ENCODE data around the gene CCDC127.
"Not testable (repeated sequence)": the region's sequence is repeated elsewhere in the genome, so short reads cannot be mapped to it uniquely, and the experiment has no call there.

The CCDC127 gene

DNA sequence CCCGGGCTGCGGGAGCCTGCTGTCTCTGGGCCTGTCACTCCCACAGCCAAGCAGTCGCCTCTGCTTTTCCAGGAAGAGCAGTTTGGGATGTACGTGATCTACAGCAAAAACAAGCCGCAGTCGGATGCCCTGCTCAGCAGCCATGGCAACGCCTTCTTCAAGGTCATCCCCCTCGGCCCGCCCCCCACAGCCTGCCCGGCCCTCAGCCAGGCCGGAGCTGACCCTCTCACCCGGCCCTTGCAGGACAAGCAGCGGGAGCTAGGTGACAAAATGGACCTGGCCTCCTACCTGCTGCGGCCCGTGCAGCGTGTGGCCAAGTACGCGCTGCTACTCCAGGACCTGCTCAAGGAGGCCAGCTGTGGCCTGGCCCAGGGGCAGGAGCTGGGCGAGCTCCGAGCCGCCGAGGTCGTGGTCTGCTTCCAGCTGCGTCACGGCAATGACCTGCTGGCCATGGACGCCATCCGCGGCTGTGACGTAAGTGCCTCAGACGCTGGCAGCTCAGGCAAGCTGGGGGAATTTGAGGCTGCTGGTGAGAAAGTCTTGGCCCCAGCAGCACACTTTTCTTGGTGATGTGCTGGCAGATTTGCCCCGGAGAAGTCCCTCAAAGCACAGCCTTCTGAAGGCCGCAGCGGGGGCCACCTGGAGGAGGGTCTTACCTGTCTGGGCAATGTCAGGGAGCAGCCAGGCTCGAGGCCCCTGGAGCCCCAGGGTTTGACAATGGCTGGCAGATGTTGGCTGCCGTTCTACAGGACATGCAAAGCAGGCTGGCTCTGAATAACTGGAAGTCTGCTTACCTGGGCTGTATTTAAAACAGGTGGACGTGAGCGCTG lies 46.8 kb downstream of the CCDC127 start:
- DNase-seq: no peak

GRCh38 chr5:169728-170094 lies 48.2 kb downstream of the CCDC127 start:
- DNase-seq: no peak

- no peak for DNase-seq
Observed at GRCh38 chr5:169071-169727, 48.8 kb downstream of the CCDC127 start.

DNA sequence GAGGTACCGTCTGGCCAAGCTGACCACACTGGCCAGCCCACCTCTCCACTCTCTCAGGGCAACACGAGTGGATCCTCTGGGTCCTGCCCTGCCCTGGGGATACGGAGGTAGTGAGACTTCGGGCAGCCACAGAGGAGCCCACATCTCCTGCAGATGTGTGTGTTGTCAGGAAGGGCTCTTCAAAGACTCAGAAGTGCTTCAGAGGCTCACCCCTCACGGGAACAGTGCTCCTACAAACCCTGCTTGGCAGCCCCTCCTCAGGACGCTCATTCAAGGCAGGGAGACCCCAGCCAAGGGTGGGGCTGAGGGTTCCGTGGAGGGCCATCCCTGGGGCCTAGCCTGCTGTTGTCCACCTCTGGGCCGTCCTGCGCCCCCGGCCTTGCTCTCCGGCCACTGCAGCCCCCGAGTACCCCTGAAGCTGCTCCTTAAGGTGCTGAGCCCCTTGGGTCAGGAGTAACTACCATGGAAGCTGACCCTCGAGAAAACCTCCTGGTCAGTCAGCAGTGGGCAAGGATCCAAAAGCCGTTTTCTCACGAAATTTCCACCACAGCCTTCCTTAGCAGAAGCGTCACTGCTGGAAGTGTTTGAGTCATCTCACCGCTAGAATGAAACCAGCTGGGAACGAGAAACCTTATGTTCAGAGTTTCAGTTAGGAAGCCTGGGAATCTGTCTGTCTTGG lies 49.8 kb downstream of the CCDC127 start:
- DNase-seq: no peak

DNA sequence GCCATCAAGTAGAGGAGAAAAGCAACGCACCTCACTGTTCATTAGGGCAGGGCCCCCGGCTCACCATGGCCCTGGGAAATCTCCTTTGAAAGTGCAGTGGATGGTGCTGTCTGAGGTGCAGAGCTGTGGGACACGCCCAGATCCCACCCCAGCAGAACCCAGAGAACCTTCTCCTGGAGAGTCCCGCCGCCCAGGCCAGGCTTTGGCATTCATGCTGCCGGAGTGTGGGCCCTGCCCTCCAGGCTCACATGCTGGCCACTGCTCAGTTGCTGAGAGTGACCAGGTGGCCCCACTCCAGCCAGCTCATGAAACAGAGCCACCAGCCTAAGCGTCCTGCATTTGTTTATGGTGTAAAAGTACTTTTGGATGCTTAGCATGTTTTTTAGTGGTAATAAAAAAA lies 50.4 kb downstream of the CCDC127 start:
- no peak for DNase-seq

DNA sequence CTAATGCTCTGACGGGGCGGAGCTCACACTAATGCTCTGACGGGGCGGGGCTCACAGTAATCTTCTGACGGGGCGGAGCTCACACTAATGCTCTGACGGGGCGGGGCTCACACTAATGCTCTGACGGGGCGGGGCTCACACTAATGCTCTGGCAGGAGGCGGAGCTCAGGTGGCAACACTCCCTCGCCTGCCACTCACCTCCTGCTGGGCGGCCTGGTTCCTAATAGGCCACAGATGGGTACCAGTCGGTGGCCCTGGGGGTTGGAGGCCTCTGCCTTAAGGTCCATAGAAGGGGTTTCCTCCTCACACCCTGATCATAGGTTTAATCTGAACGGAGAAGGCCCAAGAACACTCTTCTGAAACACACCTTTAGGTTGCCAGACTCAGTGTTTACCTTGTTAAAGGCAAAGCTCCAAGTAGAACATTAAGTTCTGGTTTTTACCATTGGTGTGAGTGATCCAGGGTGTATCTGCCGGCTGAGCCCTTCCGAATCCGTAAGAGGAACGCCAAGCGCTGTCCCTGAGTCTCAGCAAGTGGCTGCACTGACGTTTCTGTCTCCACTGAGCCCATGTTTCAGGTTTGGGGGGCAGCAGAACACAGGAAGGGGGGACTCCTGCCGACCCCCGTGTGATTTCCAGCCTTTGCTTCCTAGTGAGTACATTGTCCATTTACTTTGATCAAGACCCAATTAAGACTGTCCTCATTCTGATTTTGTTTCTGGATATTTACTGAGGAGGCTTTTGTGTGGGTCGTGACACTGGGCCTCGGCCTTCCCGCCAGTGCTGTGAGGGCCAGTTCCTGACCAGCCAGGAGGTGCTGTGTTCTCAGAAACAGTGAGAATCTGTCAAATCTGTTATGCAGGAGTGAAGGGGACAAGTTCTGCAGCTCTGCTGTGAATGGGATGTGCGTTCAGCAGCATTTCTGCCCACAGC lies 51.2 kb downstream of the CCDC127 start:
- DNase-seq: no peak

GRCh38 chr5:164783-165182 lies 53.2 kb downstream of the CCDC127 start:
- DNase-seq: not testable (repeated sequence)

DNA sequence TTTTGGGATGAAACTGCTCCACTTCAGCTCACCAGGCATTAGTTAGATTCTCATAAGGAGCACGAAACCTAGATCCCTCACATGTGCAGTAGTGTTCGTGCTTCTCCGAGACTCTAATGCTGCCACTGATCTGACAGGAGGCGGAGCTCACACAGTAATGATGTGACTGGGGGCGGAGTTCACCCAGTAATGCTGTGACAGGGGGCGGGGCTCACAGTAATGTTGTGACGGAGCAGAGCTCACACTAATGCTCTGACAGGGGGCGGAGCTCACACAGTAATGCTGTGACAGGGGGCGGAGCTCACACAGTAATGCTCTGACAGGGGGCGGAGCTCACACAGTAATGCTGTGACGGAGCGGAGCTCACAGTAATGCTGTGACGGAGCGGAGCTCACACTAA lies 53.7 kb downstream of the CCDC127 start:
- no peak for DNase-seq

DNA sequence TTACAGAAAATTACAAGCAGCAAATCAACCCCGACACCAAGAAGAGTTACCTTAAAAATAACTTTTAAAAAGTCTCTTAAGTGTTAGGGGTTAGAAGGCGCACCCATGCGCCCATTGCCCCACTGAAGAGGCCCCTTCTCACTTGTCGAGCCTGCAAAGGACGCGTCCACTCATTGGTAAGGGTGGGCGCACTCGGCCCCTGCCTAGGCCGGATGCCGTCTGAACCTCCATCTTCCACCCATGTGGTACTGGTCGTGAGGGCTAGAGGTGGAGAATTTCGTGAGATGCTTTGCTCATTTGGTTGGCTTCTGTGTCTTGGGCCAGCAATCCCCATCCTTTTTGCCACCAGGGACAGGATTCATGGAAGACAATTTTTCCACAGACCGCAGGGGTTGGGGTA lies 54.1 kb downstream of the CCDC127 start:
- DNase-seq: no peak

GRCh38 chr5:163338-163620 lies 54.7 kb downstream of the CCDC127 start:
- no peak for DNase-seq

DNA sequence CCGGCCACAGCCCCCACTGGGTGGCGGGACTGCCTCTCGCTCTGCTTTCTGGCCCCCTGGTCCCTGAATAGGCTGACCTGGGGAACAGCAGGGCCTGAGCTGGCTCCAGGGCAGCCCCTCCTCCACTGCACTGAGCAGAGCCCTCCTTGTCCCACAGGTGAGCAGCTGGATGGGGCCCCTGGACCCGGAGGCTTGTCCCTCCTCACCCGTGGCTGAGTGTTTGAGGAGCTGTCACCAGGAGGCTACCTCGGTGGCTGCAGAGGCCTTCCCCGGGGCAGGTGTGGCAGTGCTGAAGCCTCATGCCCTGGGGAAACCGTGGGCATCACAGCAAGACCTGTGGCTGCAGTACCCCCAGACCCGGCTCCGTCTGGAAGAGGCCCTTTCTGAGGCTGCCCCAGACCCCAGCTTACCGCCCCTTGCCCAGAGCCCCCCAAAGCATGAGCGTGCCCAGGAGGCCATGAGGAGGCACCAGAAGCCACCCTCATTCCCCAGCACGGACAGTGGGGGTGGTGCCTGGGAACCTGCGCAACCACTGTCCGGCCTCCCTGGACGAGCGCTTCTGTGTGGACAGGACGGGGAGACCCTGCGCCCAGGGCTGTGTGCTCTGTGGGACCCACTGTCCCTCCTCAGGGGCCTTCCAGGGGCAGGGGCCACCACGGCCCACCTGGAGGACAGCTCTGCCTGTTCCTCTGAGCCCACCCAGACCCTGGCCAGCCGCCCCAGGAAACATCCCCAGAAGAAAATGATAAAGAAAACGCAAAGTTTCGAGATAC lies 55.2 kb downstream of the CCDC127 start:
- no peak for DNase-seq

DNA sequence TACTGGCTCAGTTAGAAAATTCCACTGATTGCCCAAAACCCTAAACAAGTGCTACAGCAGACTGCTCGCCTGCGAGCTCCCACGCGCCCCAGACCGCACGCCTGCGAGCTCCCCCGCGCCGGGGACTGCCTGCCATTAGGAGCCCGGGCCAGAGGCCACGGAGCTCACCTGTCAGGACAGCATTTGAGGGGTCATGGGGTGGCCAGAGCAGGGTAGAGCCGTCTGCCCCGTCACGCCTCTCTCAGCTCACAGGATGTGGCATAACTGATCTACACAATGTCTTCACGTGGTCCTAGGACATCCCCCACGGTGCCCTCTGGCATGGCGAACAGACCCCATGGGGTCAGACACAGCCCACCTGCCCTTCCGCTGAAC lies 55.8 kb downstream of the CCDC127 start:
- no peak for DNase-seq

DNA sequence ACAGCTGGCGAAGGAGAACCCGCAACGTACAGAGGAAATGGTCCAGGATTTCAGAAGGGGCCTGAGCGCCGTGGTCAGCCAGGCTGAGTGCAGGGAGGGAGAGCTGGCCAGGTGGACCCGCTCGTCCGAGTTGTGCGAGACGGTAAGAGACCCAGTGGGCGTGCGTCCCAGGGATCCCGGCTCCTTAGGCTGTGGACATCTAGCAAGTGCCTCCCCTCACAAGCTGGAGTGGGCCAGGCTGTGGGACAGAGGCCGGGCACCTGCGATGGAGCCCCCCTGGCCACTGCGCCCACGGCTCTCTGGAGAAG lies 56.2 kb downstream of the CCDC127 start:
- no peak for DNase-seq

DNA sequence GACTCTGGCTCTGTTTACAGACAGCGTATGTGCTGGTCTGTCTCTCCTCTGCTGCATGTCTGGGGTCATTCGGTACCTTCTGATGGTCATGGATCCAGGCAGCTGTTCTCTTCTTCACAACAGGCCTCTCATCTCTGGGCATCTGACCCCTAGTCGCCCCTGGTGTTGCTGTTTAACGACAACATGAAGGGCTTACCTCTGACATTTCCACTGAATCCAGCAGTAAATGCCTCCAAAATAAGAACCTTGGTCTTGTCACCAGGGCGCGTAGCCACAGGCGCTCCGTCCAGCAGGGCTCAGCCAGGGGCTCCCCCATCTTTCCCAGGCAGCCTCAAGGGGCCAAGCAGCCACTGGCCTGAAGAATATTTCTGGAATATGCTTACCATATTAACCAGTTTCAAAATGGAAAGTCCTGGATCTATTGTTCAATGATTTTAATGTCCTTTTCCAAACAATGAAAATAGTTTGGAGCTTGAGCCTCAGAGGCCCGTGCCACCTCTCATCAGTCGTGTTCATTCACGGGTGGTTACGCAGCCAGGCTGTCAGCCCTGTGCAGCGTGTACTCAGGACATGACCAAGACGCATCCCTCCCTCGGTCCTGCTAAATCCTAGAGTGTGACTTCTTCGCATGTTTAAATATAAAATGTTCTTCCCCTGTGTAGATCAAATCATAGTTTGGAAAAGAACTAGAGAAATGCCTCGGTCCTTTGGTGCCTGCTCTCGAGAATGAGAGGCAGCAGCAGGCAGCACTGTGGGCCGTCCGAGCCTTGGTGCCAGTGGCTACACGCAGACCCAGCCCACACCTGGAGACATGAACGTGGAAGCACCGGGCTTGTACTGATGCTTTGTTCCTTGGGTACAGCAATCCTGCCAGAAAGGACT lies 56.8 kb downstream of the CCDC127 start:
- no peak for DNase-seq

DNA sequence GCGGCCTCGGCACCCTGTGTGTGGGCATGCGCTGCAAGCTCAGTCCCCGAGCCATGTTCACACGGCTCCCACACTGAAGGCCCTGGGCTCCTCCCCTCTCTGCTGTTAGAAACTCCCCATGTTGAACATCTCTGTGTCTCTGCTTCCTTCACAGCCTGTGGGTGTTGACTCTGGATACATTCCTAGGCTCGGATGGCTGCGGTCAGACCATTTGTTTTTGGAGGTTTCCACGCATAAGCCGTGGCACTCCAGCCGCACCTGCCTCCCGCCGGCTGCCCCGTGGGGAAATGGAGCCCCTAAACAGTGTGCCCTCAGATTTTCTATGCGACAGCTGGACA lies 57.8 kb downstream of the CCDC127 start:
- no peak for DNase-seq

DNA sequence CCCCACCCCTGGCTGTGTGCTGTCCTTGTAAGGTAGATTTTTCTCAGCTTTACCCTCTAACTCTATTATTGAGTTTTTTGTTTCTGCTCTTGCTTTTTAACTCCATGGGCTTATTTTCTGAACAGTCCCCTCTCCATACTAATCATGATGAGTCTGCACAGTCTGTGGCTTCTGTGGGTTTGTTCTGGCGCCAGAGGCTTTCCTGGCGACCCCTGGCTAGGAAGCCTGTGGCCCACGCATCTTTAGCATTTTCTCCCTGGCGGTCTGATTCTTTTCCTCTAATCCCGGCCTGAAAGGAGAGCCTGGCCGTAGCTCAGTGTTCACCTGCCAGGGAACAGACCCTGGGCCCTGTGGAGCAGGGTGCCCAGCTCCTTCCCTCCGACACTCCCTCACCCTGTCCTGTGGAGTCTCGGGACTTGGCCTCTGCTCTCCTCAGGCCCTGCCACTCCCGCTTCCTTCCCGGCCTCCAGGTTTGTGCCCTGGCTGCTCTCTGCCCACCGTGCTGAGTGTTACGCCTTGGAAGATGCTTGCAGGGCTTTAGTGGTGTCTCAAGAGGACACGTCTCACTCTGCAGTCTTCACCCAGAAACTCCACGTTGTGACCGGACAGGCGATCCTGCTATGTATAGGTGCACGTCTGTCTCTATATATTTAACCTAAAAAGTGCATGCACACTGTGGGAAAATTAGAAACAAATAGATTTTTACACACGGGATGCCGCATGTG lies 58.3 kb downstream of the CCDC127 start:
- DNase-seq: no peak

GRCh38 chr5:158807-159447 lies 59.0 kb downstream of the CCDC127 start:
- DNase-seq: no peak

- DNase-seq: no peak
Observed at GRCh38 chr5:157801-158200, 60.2 kb downstream of the CCDC127 start.

GRCh38 chr5:157126-157715 lies 60.7 kb downstream of the CCDC127 start:
- no peak for DNase-seq
